HUES64 (cell line): ENCODE results near the gene CXXC5.

ENCODE experiments used
- H3K27ac ChIP-seq: 2 replicates; pipeline ENCODE4 v1.7.0; 2013; ENCODE audit warnings: low read depth, low read length, inconsistent platforms
- H3K27me3 ChIP-seq: 2 replicates; pipeline ENCODE4 v1.6.1; 2013; ENCODE audit warnings: mild to moderate bottlenecking, low read length; ENCODE audit not compliant: insufficient read depth
- H3K36me3 ChIP-seq: 2 replicates; pipeline ENCODE4 v1.6.1; 2013; ENCODE audit warnings: mild to moderate bottlenecking, low read length; ENCODE audit not compliant: insufficient read depth
- H3K4me1 ChIP-seq: 2 replicates; pipeline ENCODE4 v1.6.1; 2013; ENCODE audit warnings: mild to moderate bottlenecking, low read length, moderate library complexity; ENCODE audit not compliant: insufficient read depth
- H3K4me3 ChIP-seq: 2 replicates; pipeline ENCODE4 v1.5.1; 2013; ENCODE audit warnings: mild to moderate bottlenecking, low read length, moderate library complexity
- H3K9ac ChIP-seq: 2 replicates; pipeline ENCODE4 v1.6.1; 2013; ENCODE audit warnings: mild to moderate bottlenecking, low read depth, low read length
- H3K9me3 ChIP-seq: 2 replicates; pipeline ENCODE4 v1.6.1; 2013; ENCODE audit warnings: low read depth, low read length; ENCODE audit not compliant: insufficient read depth
- WGBS: fragments of 150-250, 120-280 bp; methylation state at CpG from one replicate; pipeline ENCODE4 v1.1.7; 2013; ENCODE audit warnings: missing lambda C conversion rate; 5-methylcytosine and 5-hydroxymethylcytosine counted together

Gene CXXC5

GRCh38 chr5:139638736-139639618 lies 9.2 kb upstream of the CXXC5 start:
- no peak overlapping the region for H3K4me3 ChIP-seq
- peaks cover 4% of the 10 kb centered on the region; the same call in 1 of the 2 replicates for H3K27me3 ChIP-seq
- H3K9me3 ChIP-seq, result no peaks in the 10 kb centered on the region
- no peaks in the 10 kb centered on the region for H3K36me3 ChIP-seq
- H3K4me1 ChIP-seq, result peaks cover 68% of the 10 kb centered on the region
- no peak overlapping the region; the same call in 1 of the 2 replicates for H3K27ac ChIP-seq
- 50% methylated on average over 12 of the region's 12 CpGs for WGBS
- H3K9ac ChIP-seq, result no peak overlapping the region

GRCh38 chr5:139639619-139640380 lies 8.3 kb upstream of the CXXC5 start:
- 85% methylated on average over 10 of the region's 11 CpGs for WGBS
- H3K27me3 ChIP-seq, result peaks cover 11% of the 10 kb centered on the region
- no peak overlapping the region for H3K4me3 ChIP-seq
- H3K36me3 ChIP-seq, result no peaks in the 10 kb centered on the region
- H3K27ac ChIP-seq, result no peak overlapping the region
- peaks cover 66% of the 10 kb centered on the region for H3K4me1 ChIP-seq
- H3K9ac ChIP-seq, result no peak overlapping the region
- no peaks in the 10 kb centered on the region for H3K9me3 ChIP-seq

GRCh38 chr5:139640421-139641115 lies 7.6 kb upstream of the CXXC5 start:
- peaks cover 66% of the 10 kb centered on the region for H3K4me1 ChIP-seq
- H3K27me3 ChIP-seq, result peaks cover 19% of the 10 kb centered on the region
- H3K9me3 ChIP-seq, result no peaks in the 10 kb centered on the region
- H3K36me3 ChIP-seq, result no peaks in the 10 kb centered on the region
- WGBS, result 77% methylated on average over 13 of the region's 13 CpGs
- H3K27ac ChIP-seq, result no peak overlapping the region
- H3K4me3 ChIP-seq, result no peak overlapping the region
- H3K9ac ChIP-seq, result no peak overlapping the region

GRCh38 chr5:139641116-139642080 lies 6.8 kb upstream of the CXXC5 start:
- Histone ChIP-seq H3K9ac (no peak overlapping the region), H3K9me3 (no peaks in the 10 kb centered on the region), H3K27me3 (peaks cover 27% of the 10 kb centered on the region), H3K4me1 (peaks cover 64% of the 10 kb centered on the region), H3K36me3 (no peaks in the 10 kb centered on the region), H3K27ac (no peak overlapping the region), H3K4me3 (no peak overlapping the region)
- 85% methylated on average over 6 of the region's 6 CpGs for WGBS

- H3K9me3 ChIP-seq, result no peaks in the 10 kb centered on the region
- H3K4me1 ChIP-seq, result peaks cover 62% of the 10 kb centered on the region
- no peak overlapping the region for H3K4me3 ChIP-seq
- WGBS, result 64% methylated on average over 2 of the region's 7 CpGs
- H3K27ac ChIP-seq, result no peak overlapping the region
- no peak overlapping the region for H3K9ac ChIP-seq
- peaks cover 35% of the 10 kb centered on the region for H3K27me3 ChIP-seq
- no peaks in the 10 kb centered on the region for H3K36me3 ChIP-seq
Measured at GRCh38 chr5:139642213-139642612, 5.9 kb upstream of the CXXC5 start.

GRCh38 chr5:139642891-139643871 lies 5.0 kb upstream of the CXXC5 start:
- Histone ChIP-seq H3K27ac (no peak overlapping the region), H3K27me3 (peaks cover 39% of the 10 kb centered on the region), H3K9ac (no peak overlapping the region), H3K36me3 (no peaks in the 10 kb centered on the region), H3K4me3 (no peak overlapping the region), H3K9me3 (no peaks in the 10 kb centered on the region), H3K4me1 (peaks cover 59% of the 10 kb centered on the region)
- 55% methylated on average over 16 of the region's 16 CpGs for WGBS

GRCh38 chr5:139644001-139644456 lies 4.1 kb upstream of the CXXC5 start:
- H3K27ac ChIP-seq, result no peak overlapping the region
- H3K36me3 ChIP-seq, result no peaks in the 10 kb centered on the region
- WGBS, result 74% methylated on average over 5 of the region's 5 CpGs
- peaks cover 51% of the 10 kb centered on the region for H3K4me1 ChIP-seq
- no peak overlapping the region for H3K9ac ChIP-seq
- H3K9me3 ChIP-seq, result no peaks in the 10 kb centered on the region
- H3K27me3 ChIP-seq, result peaks cover 39% of the 10 kb centered on the region
- H3K4me3 ChIP-seq, result no peak overlapping the region

GRCh38 chr5:139644646-139645429 lies 3.3 kb upstream of the CXXC5 start:
- WGBS, result 72% methylated on average over 3 of the region's 3 CpGs
- Histone ChIP-seq H3K9ac (no peak overlapping the region), H3K27ac (no peak overlapping the region), H3K4me1 (peaks cover 43% of the 10 kb centered on the region), H3K27me3 (peaks cover 39% of the 10 kb centered on the region), H3K9me3 (no peaks in the 10 kb centered on the region), H3K36me3 (no peaks in the 10 kb centered on the region), H3K4me3 (no peak overlapping the region)

GRCh38 chr5:139645430-139645871 lies 2.7 kb upstream of the CXXC5 start:
- H3K4me1 ChIP-seq, result peaks cover 37% of the 10 kb centered on the region
- H3K27ac ChIP-seq, result no peak overlapping the region
- 90% methylated on average over 3 of the region's 3 CpGs for WGBS
- H3K9me3 ChIP-seq, result no peaks in the 10 kb centered on the region
- H3K27me3 ChIP-seq, result peaks cover 39% of the 10 kb centered on the region
- no peak overlapping the region for H3K4me3 ChIP-seq
- no peaks in the 10 kb centered on the region for H3K36me3 ChIP-seq
- no peak overlapping the region for H3K9ac ChIP-seq
